Measurements from ENCODE around the gene TMEM100.

- TF ChIP-seq POLR2A (IDR thresholded peaks at IDR 0.05; ENCODE audit: low read length) (no peak), GATA1 (IDR thresholded peaks at IDR 0.05; ENCODE audit: low read depth, low read length) (no peak)
Measured at GRCh38 chr17:55748841-55749240, 26.2 kb upstream of the TMEM100 start.

Data from erythroblast (primary cell).